Stimulated activated CD8-positive, alpha-beta memory T cell treated with anti-CD3 and anti-CD28 coated beads, Interleukin-4, amount 100 ng/mL, for 1 hour (primary cell): ENCODE measurements around the gene TULP3.

ENCODE experiments used
- DNase-seq, 2 donors: peaks; one replicate each; pipeline ENCODE4 v3.0.0-alpha.2; 2020; ENCODE audit warnings: low read depth in 2 of 2, low spot score in 1 of 2

Gene TULP3

DNA sequence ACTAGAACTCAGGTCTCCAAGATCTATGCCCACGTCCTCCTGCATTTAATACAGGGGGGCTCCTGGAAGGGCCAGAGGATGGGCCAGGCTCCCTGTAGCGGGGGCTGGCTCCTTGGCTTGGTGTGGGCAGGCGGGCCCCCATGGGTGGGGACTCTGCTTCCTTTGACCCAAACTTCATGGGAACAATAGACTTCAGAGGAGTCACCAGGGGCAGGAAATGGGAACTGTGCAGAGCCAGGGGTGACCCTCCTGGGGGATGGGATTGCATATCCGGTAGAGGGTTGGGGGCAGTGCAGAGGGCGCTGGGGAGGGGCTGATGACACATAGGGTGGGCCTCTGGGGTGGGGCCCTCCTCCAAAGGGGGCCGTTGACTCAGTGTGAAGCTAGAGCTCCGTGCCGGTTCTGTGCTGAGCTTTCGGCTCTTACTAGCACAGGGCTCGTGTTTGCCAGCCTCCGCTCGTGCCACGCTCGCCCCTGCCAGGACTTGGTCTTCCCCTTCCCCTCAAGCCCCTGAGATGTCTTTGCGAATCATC, 73.1 kb downstream of the TULP3 start:
- no peak for DNase-seq

DNA sequence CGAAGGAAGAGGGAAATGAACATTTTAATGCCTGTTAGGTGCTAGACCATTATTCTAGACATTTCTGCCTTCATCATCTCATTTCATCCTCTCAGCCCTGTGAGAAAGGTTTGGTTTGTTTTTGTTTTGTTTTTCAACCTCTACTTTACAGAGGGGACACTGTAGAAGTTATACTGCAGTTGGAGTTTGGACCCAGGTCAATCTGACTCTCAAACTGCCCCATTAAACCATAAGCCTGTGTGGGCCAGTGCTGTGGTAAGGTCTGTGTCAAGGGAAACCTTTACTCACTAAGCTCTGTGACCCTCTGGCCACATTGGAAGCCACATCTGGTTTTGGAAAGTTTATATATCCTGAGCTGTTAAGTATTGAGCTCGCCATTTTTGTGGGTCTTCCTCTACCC, 77.0 kb downstream of the TULP3 start:
- DNase-seq, result no peak

GRCh38 chr12:2970744-2971143, 80.1 kb downstream of the TULP3 start:
- no peak for DNase-seq

GRCh38 chr12:2973566-2973965, 82.9 kb downstream of the TULP3 start:
- no peak for DNase-seq

GRCh38 chr12:2974560-2974971, 83.9 kb downstream of the TULP3 start:
- no peak for DNase-seq

DNA sequence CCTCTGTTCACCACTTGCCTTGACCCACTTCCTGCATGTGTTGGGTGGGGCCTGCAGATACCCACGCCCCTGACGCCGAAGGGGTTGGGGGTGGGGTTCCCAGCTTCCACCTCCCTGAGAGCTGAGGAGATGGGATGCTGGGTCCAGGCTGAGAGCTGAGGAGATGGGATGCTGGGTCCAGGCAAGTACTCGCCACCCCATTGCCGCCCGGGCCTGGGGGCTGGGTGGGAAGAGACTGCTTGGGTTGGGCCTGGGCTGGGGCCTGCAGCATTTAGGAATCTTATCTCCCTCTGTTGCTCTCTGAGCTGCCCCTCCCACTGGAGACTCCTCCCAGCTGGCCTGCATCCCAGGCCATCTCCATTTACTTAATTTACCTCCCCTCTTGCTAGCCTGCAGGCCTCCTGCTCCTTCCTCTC, 85.9 kb downstream of the TULP3 start:
- DNase-seq, result no peak

- DNase-seq, result no peak
Observed at GRCh38 chr12:2977776-2978175, 87.1 kb downstream of the TULP3 start.

DNA sequence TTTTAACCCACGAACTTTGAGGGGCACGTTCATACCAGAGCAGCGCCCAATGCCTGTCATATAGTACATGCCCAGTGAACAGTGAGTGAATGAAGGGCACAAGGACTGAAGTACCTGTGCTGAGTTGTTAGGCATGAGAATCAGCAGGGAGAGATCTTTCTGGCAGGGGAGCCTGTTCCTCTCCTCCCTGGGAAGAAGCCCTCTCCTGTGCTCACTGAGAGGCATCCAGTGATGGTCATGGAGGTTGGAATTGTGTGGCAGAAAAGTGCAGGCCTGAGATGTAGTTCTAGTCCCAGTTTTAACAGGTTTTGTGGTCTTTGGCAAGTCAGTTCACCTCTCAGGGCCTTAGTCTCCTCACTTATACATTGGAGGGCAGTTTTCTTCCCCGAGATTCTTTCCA, 89.1 kb downstream of the TULP3 start:
- no peak for DNase-seq

GRCh38 chr12:2980630-2981029, 89.9 kb downstream of the TULP3 start:
- no peak for DNase-seq

DNA sequence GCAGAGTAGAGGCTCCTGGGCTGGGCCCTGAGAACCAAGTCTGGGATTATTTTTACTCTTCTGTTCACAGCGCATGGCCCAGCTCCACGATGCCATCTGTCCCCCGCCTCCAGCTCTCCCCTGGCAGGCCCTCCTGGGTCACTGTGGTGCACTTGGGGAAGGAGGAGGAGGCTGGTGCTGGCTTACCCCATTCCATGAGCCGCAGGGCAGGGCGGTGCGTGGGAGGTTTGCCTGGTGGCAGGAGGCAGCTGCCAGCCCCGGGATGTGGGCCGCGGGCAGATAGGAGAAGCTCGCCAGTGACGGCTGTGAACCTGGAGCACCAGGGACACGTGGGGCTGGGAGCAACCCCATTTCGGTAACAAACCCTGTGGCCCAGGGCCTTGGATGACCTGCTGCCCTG, 91.7 kb downstream of the TULP3 start:
- DNase-seq, result no peak

GRCh38 chr12:2984249-2984648, 93.6 kb downstream of the TULP3 start:
- no peak for DNase-seq

GRCh38 chr12:2984698-2985097, 94.0 kb downstream of the TULP3 start:
- DNase-seq, result no peak

DNA sequence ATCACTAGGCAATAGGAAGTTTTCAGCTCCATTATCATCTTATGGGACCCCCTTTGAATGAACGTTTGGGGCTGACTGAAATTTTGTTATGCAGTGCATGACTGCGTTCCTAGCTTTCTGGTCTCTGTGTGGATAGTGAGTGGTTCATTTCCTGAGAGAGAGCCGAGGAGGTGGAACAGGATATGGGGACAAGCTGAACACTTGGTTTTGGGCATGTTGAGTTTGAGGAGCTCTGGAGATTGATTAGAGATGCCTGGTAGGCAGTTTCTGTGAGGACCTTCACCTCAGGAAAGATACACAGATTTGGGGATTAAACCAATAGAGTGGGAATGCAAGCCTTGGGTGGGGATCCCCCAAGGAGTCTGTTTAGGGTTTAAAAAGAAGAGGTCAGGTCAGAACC, 96.2 kb downstream of the TULP3 start:
- no peak for DNase-seq

- DNase-seq, result no peak
Observed at GRCh38 chr12:2988494-2988893, 97.8 kb downstream of the TULP3 start.
